AG04449 (cell line): ENCODE results near the gene CEP170.

Experiments used
- CTCF ChIA-PET: fragments of 350-600 bp; formaldehyde crosslinking; extraction: SDS; loops from one replicate; lab custom pipeline; 2021; ENCODE audit warnings: antibody characterized with exemption; lab: Yijun Ruan, JAX
- POLR2A ChIA-PET: fragments of 400-600, 350-600 bp; formaldehyde crosslinking; extraction: SDS; loops from one replicate; lab custom pipeline; 2020; ENCODE audit warnings: antibody characterized with exemption, inconsistent platforms; lab: Yijun Ruan, JAX
- DNase-seq: peaks from one replicate; pipeline ENCODE4 v3.0.0-alpha.2; 2010; ENCODE audit warnings: low read depth, low spot score
- H3K4me3 ChIP-seq: 2 replicates; pipeline ENCODE4 v1.5.1; 2011; ENCODE audit warnings: low read depth, mild to moderate bottlenecking, control low read depth, low read length
- CTCF ChIP-seq: IDR thresholded peaks from one replicate; pipeline ENCODE4 v1.5.1; 2011; ENCODE audit warnings: mild to moderate bottlenecking, moderate library complexity, low read length, control low read depth, inconsistent platforms; ENCODE audit not compliant: insufficient read depth; ENCODE audit errors: missing control alignments

Gene CEP170

GRCh38 chr1:243271996-243272395 lies 16.9 kb upstream of the CEP170 start:
- no peak for DNase-seq
- no peak for TF ChIP-seq CTCF
- POLR2A ChIA-PET = interaction anchor here (0.8 to 1.6 kb wide), 2 partner anchors 15 to 17 kb away, joined by 4 to 8 read pairs; partner anchors contain the start of genes CEP170 and SDCCAG8
- CTCF ChIA-PET = interaction anchor here (0.8 to 1.3 kb wide), 2 partner anchors 19 to 38 kb away, joined by 3 read pairs; no protein-coding TSS in a partner anchor
- no peak overlapping the region for H3K4me3 ChIP-seq

- no peak for TF ChIP-seq CTCF
- ChIA-PET CTCF (interaction anchor here (1.0 kb wide), 1 partner anchor 14 kb away, joined by 3 read pairs; the partner anchor contains the start of gene SDCCAG8), POLR2A (interaction anchor here (3.4 kb wide), 1 partner anchor 15 kb away, joined by 12 read pairs; the partner anchor contains the start of genes CEP170 and SDCCAG8)
- no peak overlapping the region for H3K4me3 ChIP-seq
- no peak for DNase-seq
Measured at GRCh38 chr1:243270097-243270864, 15.2 kb upstream of the CEP170 start.

GRCh38 chr1:243269461-243269801 lies 14.3 kb upstream of the CEP170 start:
- ChIA-PET CTCF (interaction anchor here (1.0 kb wide), 1 partner anchor 14 kb away, joined by 3 read pairs; the partner anchor contains the start of gene SDCCAG8), POLR2A (interaction anchor here (3.4 kb wide), 1 partner anchor 14 kb away, joined by 12 read pairs; the partner anchor contains the start of genes CEP170 and SDCCAG8)
- no peak overlapping the region for H3K4me3 ChIP-seq
- DNase-seq = no peak
- no peak for TF ChIP-seq CTCF

- ChIA-PET POLR2A (interaction anchor here (3.4 kb wide), 1 partner anchor 13 kb away, joined by 12 read pairs; the partner anchor contains the start of genes CEP170 and SDCCAG8), CTCF (no interaction called here)
- no peak overlapping the region for H3K4me3 ChIP-seq
- no peak for DNase-seq
- TF ChIP-seq CTCF = no peak
Measured at GRCh38 chr1:243268751-243269460, 13.8 kb upstream of the CEP170 start.

GRCh38 chr1:243267914-243268653 lies 13.0 kb upstream of the CEP170 start:
- ChIA-PET POLR2A (interaction anchor here (3.4 kb wide), 1 partner anchor 13 kb away, joined by 12 read pairs; the partner anchor contains the start of genes CEP170 and SDCCAG8), CTCF (interaction anchor here (0.9 kb wide), 1 partner anchor 13 kb away, joined by 4 read pairs; the partner anchor contains the start of genes CEP170 and SDCCAG8)
- no peak for TF ChIP-seq CTCF
- no peak overlapping the region for H3K4me3 ChIP-seq
- DNase-seq = no peak
